Hepatocyte (in vitro differentiated cells): ENCODE measurements around the gene TMEM184B. TPM values are rescaled to one million over a fixed set of nuclear protein-coding genes. Genes with fewer than 3 reads are reported as not detected.

Experiments
- DNase-seq: peaks from one replicate; pipeline ENCODE4 v3.0.0-alpha.2; 2016; ENCODE audit warnings: low spot score
- H2AFZ ChIP-seq: fragments of 200-600 bp; sonication (generic); 2 replicates; pipeline ENCODE4 v1.6.0; 2016; ENCODE audit warnings: antibody characterized with exemption, mild to moderate bottlenecking
- H3K27ac ChIP-seq: fragments of 200-600 bp; sonication (generic); 2 replicates; pipeline ENCODE4 v1.5.1; 2016; ENCODE audit warnings: mild to moderate bottlenecking
- H3K27me3 ChIP-seq: fragments of 200-600 bp; sonication (generic); 2 replicates; pipeline ENCODE4 v1.6.1; 2016
- H3K36me3 ChIP-seq: fragments of 200-600 bp; sonication (generic); replicated peaks from 2 replicates; pipeline ENCODE4 v1.5.1; 2016; ENCODE audit warnings: low read depth; ENCODE audit not compliant: insufficient read depth
- H3K4me1 ChIP-seq: fragments of 200-600 bp; sonication (generic); 2 replicates; pipeline ENCODE4 v1.5.1; 2016; ENCODE audit warnings: mild to moderate bottlenecking, moderate library complexity; ENCODE audit not compliant: insufficient read depth
- H3K4me2 ChIP-seq: fragments of 200-600 bp; sonication (generic); 2 replicates; pipeline ENCODE4 v1.6.0; 2016
- H3K4me3 ChIP-seq: fragments of 200-600 bp; sonication (generic); 2 replicates; pipeline ENCODE4 v1.5.1; 2016; ENCODE audit warnings: mild to moderate bottlenecking
- H3K79me2 ChIP-seq: fragments of 200-600 bp; sonication (generic); 2 replicates; pipeline ENCODE4 v1.6.0; 2017; ENCODE audit warnings: mild to moderate bottlenecking
- H3K9me2 ChIP-seq: fragments of 200-600 bp; sonication (generic); replicated peaks from 2 replicates; pipeline ENCODE4 v1.6.0; 2017; ENCODE audit warnings: mild to moderate bottlenecking; ENCODE audit not compliant: insufficient read depth
- H3K9me3 ChIP-seq: fragments of 200-600 bp; sonication (generic); 2 replicates; pipeline ENCODE4 v1.5.1; 2016; ENCODE audit warnings: low read depth, mild to moderate bottlenecking
- H4K20me1 ChIP-seq: fragments of 200-600 bp; sonication (generic); 2 replicates; pipeline ENCODE4 v1.6.0; 2016; ENCODE audit warnings: mild to moderate bottlenecking; ENCODE audit not compliant: insufficient read depth, poor library complexity, severe bottlenecking
- CTCF ChIP-seq: fragments of 200-600 bp; sonication (generic); IDR thresholded peaks from 2 replicates; pipeline ENCODE4 v1.5.1; 2016; ENCODE audit warnings: antibody characterized with exemption, mild to moderate bottlenecking; ENCODE audit not compliant: poor library complexity
- EZH2 ChIP-seq: fragments of 200-600 bp; sonication (generic); IDR thresholded peaks from 2 replicates; pipeline ENCODE4 v1.6.1; 2016; ENCODE audit warnings: antibody characterized with exemption, mild to moderate bottlenecking, borderline replicate concordance
- EZH2phosphoT487 ChIP-seq: fragments of 200-600 bp; sonication (generic); IDR thresholded peaks from one replicate; pipeline ENCODE4 v1.6.1; 2018; ENCODE audit warnings: antibody characterized with exemption, mild to moderate bottlenecking, low read depth, moderate library complexity; ENCODE audit not compliant: unreplicated experiment, severe bottlenecking
- WGBS: methylation state at CpG from one replicate; pipeline ENCODE4 v1.1.6; 2016; ENCODE audit warnings: low lambda C conversion rate; ENCODE audit errors: missing lambda C conversion rate; 5-methylcytosine and 5-hydroxymethylcytosine counted together
- polyA plus RNA-seq: library from polyadenylated mRNA; unstranded; fragments of >200 nt; fragmentation: Nextera tagmentation; extraction: Ambion mirVana; gene quantifications from 2 replicates; pipeline ENCODE4 v1.2.1, GENCODE V29; 2016
- total RNA-seq: library from RNA; depleted of rRNA; stranded (reverse); fragments of >200 nt; gene quantifications from 2 replicates; pipeline ENCODE4 v1.2.3, GENCODE V29; 2014

Gene TMEM184B
- total and polyA plus RNA-seq, 2 experiments from 2014 or later: 58.2 to 102 TPM

- Histone ChIP-seq H3K9me2 (no peaks in the 10 kb centered on the region), H3K4me3 (no peak overlapping the region), H3K4me1 (peaks cover 8% of the 10 kb centered on the region), H3K36me3 (no peaks in the 10 kb centered on the region), H4K20me1 (peaks cover 17% of the 10 kb centered on the region), H3K27me3 (no peaks in the 10 kb centered on the region), H3K9me3 (no peaks in the 10 kb centered on the region), H2AFZ (no peak overlapping the region), H3K79me2 (peaks cover 48% of the 10 kb centered on the region), H3K4me2 (no peak overlapping the region), H3K27ac (no peak overlapping the region)
- TF ChIP-seq CTCF: no peak
- no peak for TF ChIP-seq EZH2phosphoT487
- no peak for TF ChIP-seq EZH2
- no peak for DNase-seq
- WGBS: 95% methylated on average over 12 of the region's 12 CpGs
Measured at GRCh38 chr22:38247713-38248112, 25.1 kb downstream of the TMEM184B start.

- WGBS: 94% methylated on average over 5 of the region's 5 CpGs
- Histone ChIP-seq H3K79me2 (peaks cover 40% of the 10 kb centered on the region), H3K4me1 (peaks cover 12% of the 10 kb centered on the region), H3K9me3 (no peaks in the 10 kb centered on the region), H4K20me1 (peaks cover 8% of the 10 kb centered on the region), H3K4me2 (no peak overlapping the region), H3K4me3 (no peak overlapping the region), H2AFZ (no peak overlapping the region), H3K36me3 (no peaks in the 10 kb centered on the region), H3K9me2 (no peaks in the 10 kb centered on the region), H3K27me3 (no peaks in the 10 kb centered on the region), H3K27ac (no peak overlapping the region)
- TF ChIP-seq EZH2phosphoT487 (no peak), CTCF (no peak), EZH2 (no peak)
- DNase-seq: no peak
Measured at GRCh38 chr22:38246692-38247091, 26.1 kb downstream of the TMEM184B start.

GRCh38 chr22:38246046-38246658 is 26.7 kb downstream of the TMEM184B start:
- Histone ChIP-seq H3K36me3 (no peaks in the 10 kb centered on the region), H3K27me3 (no peaks in the 10 kb centered on the region), H3K9me2 (no peaks in the 10 kb centered on the region), H3K4me2 (no peak overlapping the region), H3K4me1 (peaks cover 12% of the 10 kb centered on the region), H3K27ac (no peak overlapping the region), H3K79me2 (peaks cover 35% of the 10 kb centered on the region), H4K20me1 (peaks cover 4% of the 10 kb centered on the region), H2AFZ (no peak overlapping the region), H3K4me3 (no peak overlapping the region), H3K9me3 (no peaks in the 10 kb centered on the region)
- DNase-seq: no peak
- TF ChIP-seq EZH2phosphoT487 (no peak), EZH2 (no peak), CTCF (no peak)
- 94% methylated on average over 19 of the region's 19 CpGs for WGBS

GRCh38 chr22:38244106-38244505 is 28.7 kb downstream of the TMEM184B start:
- Histone ChIP-seq H3K36me3 (no peaks in the 10 kb centered on the region), H2AFZ (no peak overlapping the region), H3K4me1 (peaks cover 21% of the 10 kb centered on the region), H3K9me2 (no peaks in the 10 kb centered on the region), H3K9me3 (no peaks in the 10 kb centered on the region), H3K4me2 (no peak overlapping the region), H3K79me2 (peaks cover 14% of the 10 kb centered on the region), H4K20me1 (no peaks in the 10 kb centered on the region), H3K4me3 (no peak overlapping the region), H3K27me3 (no peaks in the 10 kb centered on the region), H3K27ac (no peak overlapping the region)
- 86% methylated on average over 4 of the region's 4 CpGs for WGBS
- no peak for TF ChIP-seq EZH2
- TF ChIP-seq CTCF: no peak
- TF ChIP-seq EZH2phosphoT487: no peak
- DNase-seq: no peak
